ENCODE measurements around the gene OTX2.

DNA sequence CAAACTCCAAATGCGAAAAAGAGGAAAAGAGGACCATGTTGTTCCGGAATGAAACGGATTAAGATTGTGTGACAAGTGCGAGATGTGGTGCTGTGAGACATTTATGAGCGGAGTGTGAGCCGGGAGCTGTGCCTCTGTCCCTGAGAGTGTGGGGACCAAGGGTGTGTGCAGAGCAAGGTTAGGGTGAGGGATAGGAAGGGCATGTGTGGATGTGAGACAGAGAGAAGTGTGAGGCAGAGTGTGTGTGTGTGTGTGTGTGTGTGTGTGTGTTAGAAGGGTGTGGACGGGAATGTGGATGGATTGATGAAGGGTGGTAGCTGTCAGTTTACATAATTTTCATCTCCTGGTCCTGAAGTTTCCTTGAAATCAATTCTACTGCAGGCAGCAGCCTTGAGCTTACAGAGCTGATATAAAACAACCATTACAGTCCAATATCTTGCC lies 4.3 kb upstream of the OTX2 start:
- TF ChIP-seq POLR2A (IDR thresholded peaks at IDR 0.05): no peak
- TF ChIP-seq, protein P1, sequence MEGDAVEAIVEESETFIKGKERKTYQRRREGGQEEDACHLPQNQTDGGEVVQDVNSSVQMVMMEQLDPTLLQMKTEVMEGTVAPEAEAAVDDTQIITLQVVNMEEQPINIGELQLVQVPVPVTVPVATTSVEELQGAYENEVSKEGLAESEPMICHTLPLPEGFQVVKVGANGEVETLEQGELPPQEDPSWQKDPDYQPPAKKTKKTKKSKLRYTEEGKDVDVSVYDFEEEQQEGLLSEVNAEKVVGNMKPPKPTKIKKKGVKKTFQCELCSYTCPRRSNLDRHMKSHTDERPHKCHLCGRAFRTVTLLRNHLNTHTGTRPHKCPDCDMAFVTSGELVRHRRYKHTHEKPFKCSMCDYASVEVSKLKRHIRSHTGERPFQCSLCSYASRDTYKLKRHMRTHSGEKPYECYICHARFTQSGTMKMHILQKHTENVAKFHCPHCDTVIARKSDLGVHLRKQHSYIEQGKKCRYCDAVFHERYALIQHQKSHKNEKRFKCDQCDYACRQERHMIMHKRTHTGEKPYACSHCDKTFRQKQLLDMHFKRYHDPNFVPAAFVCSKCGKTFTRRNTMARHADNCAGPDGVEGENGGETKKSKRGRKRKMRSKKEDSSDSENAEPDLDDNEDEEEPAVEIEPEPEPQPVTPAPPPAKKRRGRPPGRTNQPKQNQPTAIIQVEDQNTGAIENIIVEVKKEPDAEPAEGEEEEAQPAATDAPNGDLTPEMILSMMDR (IDR thresholded peaks at IDR 0.05): no peak

Data from ovary (tissue), 3 donors.